CD14-positive monocyte (primary cell): Measurements from ENCODE around the gene ARHGAP32. TPM values are rescaled to one million over a fixed set of nuclear protein-coding genes. Genes with fewer than 3 reads are reported as not detected.

ENCODE experiments used
- DNase-seq, 3 donors: peaks; one replicate each; pipeline ENCODE4 v3.0.0-alpha.2; 2011 to 2022
- H2AFZ ChIP-seq: 2 replicates; pipeline ENCODE4 v1.6.0; 2012; ENCODE audit warnings: mild to moderate bottlenecking, low read depth, low read length, inconsistent platforms; ENCODE audit not compliant: insufficient read depth, poor library complexity, severe bottlenecking
- H3K27ac ChIP-seq, 2 donors: 1 replicate in 1 of 2; 2 replicates in 1 of 2; pipeline ENCODE4 v1.5.1; 2012 to 2013; ENCODE audit warnings: low read length in 2 of 2, control low read depth in 1 of 2, inconsistent platforms in 1 of 2, low read depth in 1 of 2, mild to moderate bottlenecking in 1 of 2
- H3K27me3 ChIP-seq, 2 donors: one replicate each; pipeline versions ENCODE4 v1.6.0 to v1.6.1; 2011 to 2013; ENCODE audit warnings: low read length in 2 of 2; ENCODE audit not compliant: control insufficient read depth in 2 of 2, insufficient read depth in 2 of 2
- H3K36me3 ChIP-seq, 2 donors: replicated peaks in 1 of 2; 1 replicate in 1 of 2; 2 replicates in 1 of 2; pipeline versions ENCODE4 v1.5.1 to v1.6.1; 2012 to 2013; ENCODE audit warnings: low read length in 2 of 2, control low read depth in 1 of 2, inconsistent platforms in 1 of 2, mild to moderate bottlenecking in 1 of 2; ENCODE audit not compliant: insufficient read depth in 2 of 2, control insufficient read depth in 1 of 2
- H3K4me1 ChIP-seq, 2 donors: 1 replicate in 1 of 2; 2 replicates in 1 of 2; pipeline versions ENCODE4 v1.5.1 to v1.6.1; 2012 to 2013; ENCODE audit warnings: low read length in 2 of 2, control low read depth in 1 of 2, inconsistent platforms in 1 of 2, mild to moderate bottlenecking in 1 of 2, moderate library complexity in 1 of 2; ENCODE audit not compliant: insufficient read depth in 2 of 2, control insufficient read depth in 1 of 2
- H3K4me2 ChIP-seq: replicated peaks from 2 replicates; pipeline ENCODE3; 2012; ENCODE audit warnings: low read length, moderate library complexity, mild to moderate bottlenecking; ENCODE audit not compliant: poor library complexity, severe bottlenecking; ENCODE audit errors: extremely low read depth
- H3K4me3 ChIP-seq, 3 experiments: fragments of 200-600 bp in 1 of 3; sonication (generic) in 1 of 3; replicated peaks in 1 of 3; 1 replicate in 2 of 3; 2 replicates in 1 of 3; pipeline ENCODE4 v1.5.1; 2011 to 2013; ENCODE audit warnings: low read length in 3 of 3, mild to moderate bottlenecking in 3 of 3, control low read depth in 2 of 3, low read depth in 2 of 3, inconsistent platforms in 1 of 3, moderate library complexity in 1 of 3
- H3K79me2 ChIP-seq: 2 replicates; pipeline ENCODE4 v1.6.0; 2012; ENCODE audit warnings: mild to moderate bottlenecking, control low read depth, inconsistent platforms, low read length, moderate library complexity; ENCODE audit not compliant: insufficient read depth
- H3K9ac ChIP-seq: 2 replicates; pipeline ENCODE4 v1.6.0; 2017; ENCODE audit warnings: low read length, mild to moderate bottlenecking; ENCODE audit not compliant: insufficient read depth, poor library complexity, severe bottlenecking
- H3K9me3 ChIP-seq, 2 donors: replicated peaks in 1 of 2; 1 replicate in 1 of 2; 2 replicates in 1 of 2; pipeline versions ENCODE4 v1.5.1 to v1.6.1; 2012 to 2013; ENCODE audit warnings: low read length in 2 of 2, control low read depth in 1 of 2; ENCODE audit not compliant: control insufficient read depth in 1 of 2, insufficient read depth in 1 of 2
- H4K20me1 ChIP-seq: 2 replicates; pipeline ENCODE4 v1.6.0; 2012; ENCODE audit warnings: mild to moderate bottlenecking, low read length, control low read depth, moderate library complexity; ENCODE audit not compliant: insufficient read depth
- H3K27ac Mint-ChIP-seq, 7 donors: one replicate each; pipeline ENCODE4 v1.8.0; 2020; ENCODE audit warnings: mild to moderate bottlenecking in 7 of 7, mixed read lengths in 7 of 7, moderate library complexity in 6 of 7, inconsistent platforms in 2 of 7
- H3K27me3 Mint-ChIP-seq, 3 donors: one replicate each; pipeline ENCODE4 v1.8.0; 2021 to 2022; ENCODE audit warnings: low read depth in 3 of 3, mild to moderate bottlenecking in 3 of 3, mixed read lengths in 3 of 3, moderate library complexity in 3 of 3, inconsistent platforms in 1 of 3
- H3K36me3 Mint-ChIP-seq, 2 donors: one replicate each; pipeline ENCODE4 v1.8.0; 2020; ENCODE audit warnings: mixed read lengths in 2 of 2, inconsistent platforms in 1 of 2, mild to moderate bottlenecking in 1 of 2
- H3K4me1 Mint-ChIP-seq: one replicate; pipeline ENCODE4 v1.8.0; 2020; ENCODE audit warnings: mild to moderate bottlenecking, mixed read lengths
- H3K4me3 Mint-ChIP-seq, 2 donors: one replicate each; pipeline ENCODE4 v1.8.0; 2020; ENCODE audit warnings: mild to moderate bottlenecking in 2 of 2, mixed read lengths in 2 of 2, moderate library complexity in 1 of 2
- H3K9me3 Mint-ChIP-seq, 7 donors: one replicate each; pipeline ENCODE4 v1.8.0; 2020 to 2022; ENCODE audit warnings: mixed read lengths in 7 of 7, mild to moderate bottlenecking in 6 of 7, moderate library complexity in 6 of 7, inconsistent platforms in 2 of 7
- WGBS: methylation state at CpG from one replicate; pipeline ENCODE4 v1.1.5; 2013; ENCODE audit warnings: missing lambda C conversion rate; ENCODE audit not compliant: insufficient coverage; 5-methylcytosine and 5-hydroxymethylcytosine counted together
- intact Hi-C, 2 donors: fragments of 100-400 bp; cut with micrococcal nuclease; formaldehyde crosslinking; loops; one replicate each; pipeline versions ENCODE4 v1.15.0 to v1.15.1; 2023
- polyA minus RNA-seq: library from RNA; depleted of rRNA, polyadenylated mRNA; stranded (reverse); fragments of >200 nt; gene quantifications from 2 replicates; pipeline ENCODE4 v1.2.3, GENCODE V29; 2012
- polyA plus RNA-seq, 3 donors: library from polyadenylated mRNA; depleted of rRNA in 1 of 3; unstranded in 2 of 3; stranded (reverse) in 1 of 3; fragments of 300-500 nt in 2 of 3; fragments of >200 nt in 1 of 3; fragmentation: Illumina TruSeq in 2 of 3; gene quantifications; 1 replicate in 2 of 3; 2 replicates in 1 of 3; pipeline ENCODE4 v1.2.3, GENCODE V29; 2012 to 2021
- total RNA-seq, 12 experiments: library from RNA in 1 of 12; stranded (reverse) in 1 of 12; fragments of 120-200 nt in 1 of 12; gene quantifications; one replicate each; pipeline ENCODE4 v1.2.4 and lab custom pipeline; 2013 to 2026; ENCODE audit warnings: mixed read lengths in 6 of 12, inconsistent platforms in 1 of 12
- TF ChIP-seq, protein P1 (sequence below): fragments of 200-600 bp; IDR thresholded peaks from one replicate; pipeline ENCODE4 v1.8.0; 2022; ENCODE audit warnings: antibody characterized with exemption, mild to moderate bottlenecking

The ARHGAP32 gene
- total RNA-seq (2013), result 4.9 TPM
- polyA plus RNA-seq (1 to 10 TPM in 1 of 3 donors, under 1 TPM in 2; 0.13 to 3.4 (median 0.72) TPM), polyA minus RNA-seq (5.0 and 7.3 TPM in 2 replicates), total RNA-seq (lab: John Stamatoyannopoulos, UW) (5.7 to 25.2 (median 13.7) reads per million in 11 experiments)

DNA sequence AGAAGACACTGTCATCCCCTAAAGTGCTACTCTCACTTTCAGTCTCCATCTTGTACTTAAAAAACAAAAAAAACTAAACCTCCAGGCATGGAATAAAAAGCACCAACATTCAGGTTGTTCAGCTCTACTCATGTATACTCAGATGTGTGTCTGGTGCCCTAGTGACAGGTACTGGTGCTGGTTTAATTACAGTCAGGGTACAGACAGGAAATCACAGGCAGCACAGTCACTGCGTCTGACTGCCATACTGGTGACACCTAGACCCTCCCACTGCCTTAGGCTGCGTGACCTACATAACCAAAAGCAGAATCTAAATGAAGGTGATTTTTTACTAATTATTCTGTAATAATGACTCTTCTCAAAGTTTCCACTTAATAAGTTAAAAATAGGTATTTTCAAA is at the start of gene ARHGAP32:
ARHGAP32 (minus strand) TSS at position 176 of the 400 bp plus-strand sequence; CDS start at position 49, 127 bp downstream.
- Mint-ChIP-seq H3K36me3 (no peaks in the 10 kb centered on the region), H3K4me3 (no peak within 1 kb of the TSS), H3K27ac (no peak within 1 kb of the TSS), H3K27me3 (no peaks in the 10 kb centered on the region), H3K4me1 (peaks cover 3% of the 10 kb centered on the region), H3K9me3 (peaks cover 0 to 4% (median 0%) of the 10 kb centered on the region in 7 donors)
- Histone ChIP-seq H2AFZ (no peak within 1 kb of the TSS), H3K27ac (no peak within 1 kb of the TSS), H3K4me1 (peaks cover 0 to 3% of the 10 kb centered on the region in 2 donors), H3K36me3 (no peaks in the 10 kb centered on the region), H3K9ac (no peak within 1 kb of the TSS), H3K27me3 (no peaks in the 10 kb centered on the region), H4K20me1 (no peaks in the 10 kb centered on the region), H3K4me2 (no peak within 1 kb of the TSS), H3K4me3 (no peak within 1 kb of the TSS), H3K9me3 (no peaks in the 10 kb centered on the region), H3K79me2 (no peaks in the 10 kb centered on the region)
- no peak for DNase-seq
- TF ChIP-seq, protein P1, sequence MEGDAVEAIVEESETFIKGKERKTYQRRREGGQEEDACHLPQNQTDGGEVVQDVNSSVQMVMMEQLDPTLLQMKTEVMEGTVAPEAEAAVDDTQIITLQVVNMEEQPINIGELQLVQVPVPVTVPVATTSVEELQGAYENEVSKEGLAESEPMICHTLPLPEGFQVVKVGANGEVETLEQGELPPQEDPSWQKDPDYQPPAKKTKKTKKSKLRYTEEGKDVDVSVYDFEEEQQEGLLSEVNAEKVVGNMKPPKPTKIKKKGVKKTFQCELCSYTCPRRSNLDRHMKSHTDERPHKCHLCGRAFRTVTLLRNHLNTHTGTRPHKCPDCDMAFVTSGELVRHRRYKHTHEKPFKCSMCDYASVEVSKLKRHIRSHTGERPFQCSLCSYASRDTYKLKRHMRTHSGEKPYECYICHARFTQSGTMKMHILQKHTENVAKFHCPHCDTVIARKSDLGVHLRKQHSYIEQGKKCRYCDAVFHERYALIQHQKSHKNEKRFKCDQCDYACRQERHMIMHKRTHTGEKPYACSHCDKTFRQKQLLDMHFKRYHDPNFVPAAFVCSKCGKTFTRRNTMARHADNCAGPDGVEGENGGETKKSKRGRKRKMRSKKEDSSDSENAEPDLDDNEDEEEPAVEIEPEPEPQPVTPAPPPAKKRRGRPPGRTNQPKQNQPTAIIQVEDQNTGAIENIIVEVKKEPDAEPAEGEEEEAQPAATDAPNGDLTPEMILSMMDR, result no peak
- intact Hi-C loops, result no loop called here
- no CpG with 5 or more reads among the region's 2 CpGs for WGBS

DNA sequence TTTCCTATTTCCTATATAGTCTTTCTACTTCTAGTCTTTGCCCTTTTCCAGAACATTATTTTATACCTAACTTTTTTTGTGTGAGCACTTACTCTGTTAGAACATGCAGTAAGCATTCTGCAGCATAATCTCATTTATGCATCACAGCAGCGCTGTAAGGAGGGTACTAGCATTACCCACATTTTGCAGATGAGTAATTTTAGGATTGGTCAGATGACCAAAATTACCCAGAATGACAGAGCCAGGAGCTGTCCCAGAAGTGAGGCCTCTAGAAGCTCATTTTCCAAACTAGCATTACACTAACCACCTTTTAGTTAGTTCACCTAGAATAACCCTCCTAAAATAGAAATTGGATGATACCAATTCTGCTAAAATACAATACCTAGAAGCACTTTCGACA is 47.1 kb upstream of the ARHGAP32 start:
- DNase-seq, result no peak
- H3K4me3 Mint-ChIP-seq, result no peak overlapping the region
- Histone ChIP-seq H3K4me2 (no peak overlapping the region), H4K20me1 (no peaks in the 10 kb centered on the region), H3K9ac (no peak overlapping the region), H3K4me1 (no peaks in the 10 kb centered on the region), H3K27ac (no peak overlapping the region), H3K9me3 (no peaks in the 10 kb centered on the region), H3K27me3 (no peaks in the 10 kb centered on the region), H2AFZ (no peak overlapping the region), H3K36me3 (no peaks in the 10 kb centered on the region), H3K79me2 (no peaks in the 10 kb centered on the region), H3K4me3 (no peak overlapping the region)
- intact Hi-C loops, result no loop called here
- H3K36me3 Mint-ChIP-seq, result peaks cover 4 to 12% of the 10 kb centered on the region in 2 donors
- WGBS, result 100% methylated on average over 1 of the region's 2 CpGs
- peaks cover 0 to 3% (median 0%) of the 10 kb centered on the region in 7 donors for H3K9me3 Mint-ChIP-seq
- TF ChIP-seq, protein P1, result no peak
- H3K27me3 Mint-ChIP-seq, result peaks cover 0 to 2% (median 0%) of the 10 kb centered on the region in 3 donors
- no peak overlapping the region for H3K27ac Mint-ChIP-seq
- peaks cover 9% of the 10 kb centered on the region for H3K4me1 Mint-ChIP-seq
